HCT116 (cell line): ENCODE results near the gene EPS15. TPM values are rescaled to one million over a fixed set of nuclear protein-coding genes. Genes with fewer than 3 reads are reported as not detected.

Source experiments
- ATAC-seq: fragments of 200-7000 bp; cut with Tn5 transposase; 2 replicates; pipeline ENCODE4 v1.9.1; 2020; ENCODE audit warnings: mild to moderate bottlenecking, moderate library complexity
- BruUV-seq: library from RNA; stranded (reverse); fragments of 400-500 nt; replicated peaks from 2 replicates; lab custom pipeline; 2021; lab: Mats Ljungman, UMichigan
- CTCF ChIA-PET: fragments of 300-600 bp; sonication (Branson Sonifier 250); formaldehyde crosslinking; loops from one replicate; lab custom pipeline; 2021; ENCODE audit warnings: antibody characterized with exemption; lab: Charles Lee
- POLR2A ChIA-PET: fragments of 300-600, 350-600 bp; sonication (Branson Sonifier 250); formaldehyde crosslinking; loops from one replicate; lab custom pipeline; 2021; ENCODE audit warnings: antibody characterized with exemption; lab: Charles Lee
- RAD21 ChIA-PET, 2 experiments: fragments of 300-600 bp; sonication (Branson Sonifier 250); formaldehyde crosslinking; loops; one replicate each; lab custom pipeline; 2023; ENCODE audit warnings: low total read pairs in 2 of 2; ENCODE audit not compliant: uncharacterized antibody in 2 of 2, unreplicated experiment in 2 of 2, low non-redundant PET in 1 of 2; lab: Charles Lee
- DNase-seq: peaks from one replicate; pipeline ENCODE4 v3.0.0-alpha.2; 2010; ENCODE audit warnings: low read depth, low spot score
- H2AFZ ChIP-seq: fragments of 200-600 bp; shearing (Covaris generic), sonication (generic); 2 replicates; pipeline ENCODE4 v1.6.1; 2017; ENCODE audit warnings: low read depth, mixed run types, mixed read lengths, antibody characterized with exemption, low read length; ENCODE audit not compliant: poor library complexity, severe bottlenecking
- H3K27ac ChIP-seq: 2 replicates; pipeline ENCODE4 v1.5.1; 2012; ENCODE audit warnings: low read depth, low read length
- H3K27me3 ChIP-seq: fragments of 200-600 bp; sonication (generic); 2 replicates; pipeline ENCODE4 v1.6.1; 2016; ENCODE audit warnings: mixed run types, low read length, mixed read lengths; ENCODE audit not compliant: insufficient read depth
- H3K36me3 ChIP-seq, 2 experiments: fragments of 200-500 bp in 1 of 2; fragments of 200-600 bp in 1 of 2; sonication (Bioruptor generic) in 1 of 2; sonication (generic) in 1 of 2; 2 replicates each; pipeline versions ENCODE4 v1.5.1 to v1.6.1; 2014 to 2016; ENCODE audit warnings: low read length in 2 of 2, inconsistent platforms in 1 of 2, mixed read lengths in 1 of 2, mixed run types in 1 of 2; ENCODE audit not compliant: insufficient read depth in 2 of 2, control insufficient read depth in 1 of 2
- H3K4me1 ChIP-seq, 2 experiments: fragments of 200-600 bp in 1 of 2; sonication (generic) in 1 of 2; 2 replicates each; pipeline versions ENCODE4 v1.5.1 to v1.6.1; 2012 to 2017; ENCODE audit warnings: low read length in 2 of 2, inconsistent platforms in 1 of 2, mild to moderate bottlenecking in 1 of 2, mixed read lengths in 1 of 2, mixed run types in 1 of 2, moderate library complexity in 1 of 2; ENCODE audit not compliant: insufficient read depth in 2 of 2, control insufficient read depth in 1 of 2
- H3K4me2 ChIP-seq: fragments of 200-600 bp; sonication (generic); 2 replicates; pipeline ENCODE4 v1.6.1; 2017; ENCODE audit warnings: mixed run types, low read length, mixed read lengths
- H3K4me3 ChIP-seq, 2 experiments: fragments of 200-600 bp in 1 of 2; sonication (generic) in 1 of 2; replicated peaks in 1 of 2; 2 replicates each; pipeline ENCODE4 v1.5.1; 2011 to 2016; ENCODE audit warnings: low read length in 2 of 2, control low read depth in 1 of 2, low read depth in 1 of 2, mild to moderate bottlenecking in 1 of 2, mixed read lengths in 1 of 2, mixed run types in 1 of 2
- H3K79me2 ChIP-seq: fragments of 200-600 bp; sonication (generic); 2 replicates; pipeline ENCODE4 v1.6.1; 2017; ENCODE audit warnings: mild to moderate bottlenecking, mixed run types, low read length, moderate library complexity, mixed read lengths; ENCODE audit not compliant: insufficient read depth
- H3K9ac ChIP-seq: fragments of 200-600 bp; sonication (generic); 2 replicates; pipeline ENCODE4 v1.6.1; 2016; ENCODE audit warnings: low read length, mixed read lengths
- H3K9me2 ChIP-seq: fragments of 200-600 bp; sonication (generic), shearing (Covaris generic); 2 replicates; pipeline ENCODE4 v1.6.1; 2017; ENCODE audit warnings: mixed run types, mild to moderate bottlenecking, moderate library complexity; ENCODE audit not compliant: insufficient read depth
- H3K9me3 ChIP-seq, 2 experiments: fragments of 200-500 bp in 1 of 2; fragments of 200-600 bp in 1 of 2; sonication (Bioruptor generic) in 1 of 2; sonication (generic) in 1 of 2; 2 replicates each; pipeline ENCODE4 v1.6.1; 2014 to 2017; ENCODE audit warnings: low read length in 2 of 2, mixed read lengths in 2 of 2, inconsistent platforms in 1 of 2, low read depth in 1 of 2, mild to moderate bottlenecking in 1 of 2, mixed run types in 1 of 2, moderate library complexity in 1 of 2; ENCODE audit not compliant: control insufficient read depth in 1 of 2, insufficient read depth in 1 of 2
- H4K20me1 ChIP-seq: fragments of 200-600 bp; sonication (generic), shearing (Covaris generic); 2 replicates; pipeline ENCODE4 v1.6.1; 2017; ENCODE audit warnings: mixed run types, mild to moderate bottlenecking, moderate library complexity; ENCODE audit not compliant: insufficient read depth
- ATF3 ChIP-seq: IDR thresholded peaks from 2 replicates; pipeline ENCODE4 v1.6.1; 2012
- CBX3 ChIP-seq: IDR thresholded peaks from 2 replicates; pipeline ENCODE4 v1.6.1; 2012; ENCODE audit warnings: low read depth
- CEBPB ChIP-seq: IDR thresholded peaks from 2 replicates; pipeline ENCODE4 v1.6.1; 2012; ENCODE audit warnings: low read depth
- CTCF ChIP-seq, 3 experiments: fragments of 200-600 bp in 1 of 3; sonication (generic) in 1 of 3; IDR thresholded peaks in 2 of 3; conservative IDR thresholded peaks in 1 of 3; 2 replicates each; pipeline ENCODE4 v1.5.1; 2012 to 2017; ENCODE audit warnings: low read depth in 2 of 3, low read length in 2 of 3, antibody characterized with exemption in 1 of 3, borderline replicate concordance in 1 of 3, control low read depth in 1 of 3, mild to moderate bottlenecking in 1 of 3, mixed read lengths in 1 of 3, mixed run types in 1 of 3, moderate library complexity in 1 of 3; ENCODE audit not compliant: insufficient read depth in 1 of 3
- EGR1 ChIP-seq: IDR thresholded peaks from 2 replicates; pipeline ENCODE4 v1.6.1; 2012; ENCODE audit warnings: low read depth
- ELF1 ChIP-seq: IDR thresholded peaks from 2 replicates; pipeline ENCODE4 v1.6.1; 2012; ENCODE audit warnings: low read depth, borderline replicate concordance
- EZH2phosphoT487 ChIP-seq: fragments of 200-600 bp; IDR thresholded peaks from 2 replicates; pipeline ENCODE4 v1.6.1; 2018; ENCODE audit warnings: antibody characterized with exemption, borderline replicate concordance
- JUND ChIP-seq: IDR thresholded peaks from 2 replicates; pipeline ENCODE4 v1.6.1; 2012
- MAX ChIP-seq: IDR thresholded peaks from 2 replicates; pipeline ENCODE4 v1.6.1; 2012
- POLR2A ChIP-seq: IDR thresholded peaks from 2 replicates; pipeline ENCODE4 v1.7.0; 2011; ENCODE audit warnings: borderline replicate concordance; ENCODE audit not compliant: insufficient read depth, insufficient read length; ENCODE audit errors: extremely low read depth
- POLR2AphosphoS5 ChIP-seq: IDR thresholded peaks from 2 replicates; pipeline ENCODE4 v1.6.1; 2011; ENCODE audit warnings: mild to moderate bottlenecking, low read depth, low read length, moderate library complexity
- RAD21 ChIP-seq: IDR thresholded peaks from 2 replicates; pipeline ENCODE4 v1.6.1; 2012; ENCODE audit warnings: low read depth, mild to moderate bottlenecking
- SIN3A ChIP-seq: IDR thresholded peaks from 2 replicates; pipeline ENCODE4 v1.6.1; 2012; ENCODE audit warnings: low read depth
- TCF7L2 ChIP-seq: IDR thresholded peaks from 2 replicates; pipeline ENCODE4 v1.7.0; 2011; ENCODE audit warnings: borderline replicate concordance, inconsistent platforms; ENCODE audit not compliant: insufficient read depth, insufficient read length; ENCODE audit errors: extremely low read depth
- YY1 ChIP-seq: IDR thresholded peaks from 2 replicates; pipeline ENCODE4 v1.6.1; 2011; ENCODE audit warnings: low read length, low read depth, moderate library complexity, mild to moderate bottlenecking; ENCODE audit not compliant: insufficient replicate concordance; ENCODE audit errors: extremely low read depth
- ZFX ChIP-seq: fragments of 450-650 bp; IDR thresholded peaks from 2 replicates; pipeline ENCODE4 v1.6.1; 2017
- intact Hi-C: fragments of 100-400 bp; cut with micrococcal nuclease; formaldehyde crosslinking; loops from 2 replicates; pipeline ENCODE4 v1.10.0; 2022
- total RNA-seq: library from RNA; stranded (reverse); gene quantifications from one replicate; pipeline ENCODE4 v1.2.1, GENCODE V29; 2021; ENCODE audit not compliant: unreplicated experiment
- TF ChIP-seq, protein P1 (sequence below): IDR thresholded peaks from 2 replicates; pipeline ENCODE4 v1.6.1; 2012; ENCODE audit warnings: low read depth

The EPS15 gene
- total RNA-seq, 1 experiment from 2014 or later = 41.2 TPM

- Histone ChIP-seq H3K9me3 (no peaks in the 10 kb centered on the region), H2AFZ (no peak overlapping the region), H3K4me1 (peaks cover 0 to under 1% of the 10 kb centered on the region in 2 experiments; a peak in 1 of 4 replicates), H3K36me3 (no peaks in the 10 kb centered on the region), H4K20me1 (no peaks in the 10 kb centered on the region), H3K9me2 (no peaks in the 10 kb centered on the region), H3K4me3 (no peak overlapping the region), H3K27ac (no peak overlapping the region), H3K79me2 (no peaks in the 10 kb centered on the region), H3K27me3 (no peaks in the 10 kb centered on the region), H3K4me2 (no peak overlapping the region), H3K9ac (no peak overlapping the region)
- ChIA-PET POLR2A (no interaction called here), CTCF (no interaction called here), RAD21 (no interaction called here)
- no peak for DNase-seq
- intact Hi-C loops = no loop called here
- ATAC-seq = no peak
- no peak for TF ChIP-seq JUND
- TF ChIP-seq POLR2AphosphoS5 = no peak
- TF ChIP-seq YY1 = no peak
- no peak for TF ChIP-seq TCF7L2
- no peak for TF ChIP-seq ATF3
- TF ChIP-seq ZFX = no peak
- TF ChIP-seq ELF1 = no peak
- TF ChIP-seq, protein P1, sequence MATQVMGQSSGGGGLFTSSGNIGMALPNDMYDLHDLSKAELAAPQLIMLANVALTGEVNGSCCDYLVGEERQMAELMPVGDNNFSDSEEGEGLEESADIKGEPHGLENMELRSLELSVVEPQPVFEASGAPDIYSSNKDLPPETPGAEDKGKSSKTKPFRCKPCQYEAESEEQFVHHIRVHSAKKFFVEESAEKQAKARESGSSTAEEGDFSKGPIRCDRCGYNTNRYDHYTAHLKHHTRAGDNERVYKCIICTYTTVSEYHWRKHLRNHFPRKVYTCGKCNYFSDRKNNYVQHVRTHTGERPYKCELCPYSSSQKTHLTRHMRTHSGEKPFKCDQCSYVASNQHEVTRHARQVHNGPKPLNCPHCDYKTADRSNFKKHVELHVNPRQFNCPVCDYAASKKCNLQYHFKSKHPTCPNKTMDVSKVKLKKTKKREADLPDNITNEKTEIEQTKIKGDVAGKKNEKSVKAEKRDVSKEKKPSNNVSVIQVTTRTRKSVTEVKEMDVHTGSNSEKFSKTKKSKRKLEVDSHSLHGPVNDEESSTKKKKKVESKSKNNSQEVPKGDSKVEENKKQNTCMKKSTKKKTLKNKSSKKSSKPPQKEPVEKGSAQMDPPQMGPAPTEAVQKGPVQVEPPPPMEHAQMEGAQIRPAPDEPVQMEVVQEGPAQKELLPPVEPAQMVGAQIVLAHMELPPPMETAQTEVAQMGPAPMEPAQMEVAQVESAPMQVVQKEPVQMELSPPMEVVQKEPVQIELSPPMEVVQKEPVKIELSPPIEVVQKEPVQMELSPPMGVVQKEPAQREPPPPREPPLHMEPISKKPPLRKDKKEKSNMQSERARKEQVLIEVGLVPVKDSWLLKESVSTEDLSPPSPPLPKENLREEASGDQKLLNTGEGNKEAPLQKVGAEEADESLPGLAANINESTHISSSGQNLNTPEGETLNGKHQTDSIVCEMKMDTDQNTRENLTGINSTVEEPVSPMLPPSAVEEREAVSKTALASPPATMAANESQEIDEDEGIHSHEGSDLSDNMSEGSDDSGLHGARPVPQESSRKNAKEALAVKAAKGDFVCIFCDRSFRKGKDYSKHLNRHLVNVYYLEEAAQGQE = no peak
- TF ChIP-seq CEBPB = no peak
- TF ChIP-seq RAD21 = no peak
- no peak for TF ChIP-seq CBX3
- no peak for TF ChIP-seq EZH2phosphoT487
- no peak for TF ChIP-seq SIN3A
- no peak for TF ChIP-seq MAX
- no peak for TF ChIP-seq POLR2A
- no peak for TF ChIP-seq CTCF (IDR thresholded peaks at IDR 0.05 in 2 of 3, conservative IDR thresholded peaks at IDR 0.05 in 1 of 3; ENCODE audit: borderline replicate concordance in 1 of 3, insufficient read depth in 1 of 3, low read depth in 2 of 3, low read length in 2 of 3)
- no peak for TF ChIP-seq EGR1
- no TSS peak for BruUV-seq
Measured at GRCh38 chr1:51427438-51427837, 91.6 kb downstream of the EPS15 start.
